ENCODE results near the gene CYP11A1.

The CYP11A1 gene

DNA sequence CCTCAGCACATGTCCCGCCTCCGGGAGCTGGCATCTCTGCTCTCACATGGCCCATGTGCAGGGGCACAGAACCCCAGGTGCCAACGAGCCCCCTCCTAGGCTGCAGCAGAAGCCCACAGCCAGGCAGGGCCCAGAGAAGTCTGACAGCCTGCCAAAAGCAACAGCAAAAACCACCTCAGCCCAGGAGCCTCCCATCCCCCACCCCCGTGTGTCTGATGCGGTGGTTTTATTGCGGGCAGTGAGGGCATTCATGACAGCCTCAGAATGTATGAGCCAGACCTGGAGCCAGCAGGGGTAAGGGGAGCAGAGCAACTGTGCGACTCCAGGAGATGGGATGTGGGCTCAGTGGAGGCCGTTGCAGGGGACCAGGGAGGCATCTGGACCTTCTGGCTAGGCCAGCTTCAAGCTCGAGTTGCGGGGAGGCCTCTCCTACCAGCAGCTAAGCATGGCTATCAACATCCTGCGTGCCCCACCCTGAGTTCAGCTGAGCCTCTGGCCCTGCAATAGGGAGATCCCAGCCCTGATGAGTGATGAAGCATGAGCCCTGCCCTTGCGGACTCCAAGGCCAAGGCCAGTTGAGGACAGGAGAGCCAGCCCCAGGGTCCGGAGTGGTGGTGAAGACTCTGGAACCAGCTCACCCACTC is 52.5 kb downstream of the CYP11A1 start:
- Histone ChIP-seq H3K4me3 (ENCODE audit: insufficient read depth, low read depth, low read length, poor library complexity, severe bottlenecking) (no peak overlapping the region), H3K9me3 (ENCODE audit: control insufficient read depth, low read length) (no peaks in the 10 kb centered on the region), H3K27ac (ENCODE audit: insufficient read depth, low read length, poor library complexity, severe bottlenecking) (no peak overlapping the region), H3K4me1 (ENCODE audit: control insufficient read depth, insufficient read depth, low read length, poor library complexity, severe bottlenecking) (peaks cover 4% of the 10 kb centered on the region), H3K27me3 (replicated peaks; ENCODE audit: control insufficient read depth, insufficient read depth, low read length, poor library complexity, severe bottlenecking) (no peaks in the 10 kb centered on the region), H3K36me3 (ENCODE audit: control insufficient read depth, insufficient read depth, low read length) (no peaks in the 10 kb centered on the region)
- DNase-seq = no peak

DNA sequence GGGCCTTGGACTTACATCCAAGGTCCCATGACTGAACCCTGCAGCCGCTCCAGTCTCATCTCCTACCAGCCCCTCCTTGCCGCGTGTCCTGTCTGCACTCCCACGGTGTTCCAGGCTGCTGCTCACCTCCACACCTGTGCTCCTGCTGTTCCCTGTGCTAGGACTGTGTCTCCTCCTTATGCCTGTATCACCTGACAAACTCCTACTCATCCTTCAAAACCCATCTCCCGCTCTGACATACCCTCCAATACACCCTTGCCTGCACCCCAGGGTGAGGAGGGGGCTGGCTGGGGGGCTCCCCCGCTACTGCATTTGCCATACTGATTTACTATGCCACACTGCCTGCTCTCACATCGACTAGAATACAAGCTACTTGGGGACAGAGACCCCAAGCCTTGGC is 53.6 kb downstream of the CYP11A1 start:
- Histone ChIP-seq H3K4me3 (ENCODE audit: insufficient read depth, low read depth, low read length, poor library complexity, severe bottlenecking) (no peak overlapping the region), H3K9me3 (ENCODE audit: control insufficient read depth, low read length) (no peaks in the 10 kb centered on the region), H3K4me1 (ENCODE audit: control insufficient read depth, insufficient read depth, low read length, poor library complexity, severe bottlenecking) (peaks cover 4% of the 10 kb centered on the region), H3K36me3 (ENCODE audit: control insufficient read depth, insufficient read depth, low read length) (no peaks in the 10 kb centered on the region), H3K27ac (ENCODE audit: insufficient read depth, low read length, poor library complexity, severe bottlenecking) (no peak overlapping the region), H3K27me3 (replicated peaks; ENCODE audit: control insufficient read depth, insufficient read depth, low read length, poor library complexity, severe bottlenecking) (no peaks in the 10 kb centered on the region)
- no peak for DNase-seq

- Histone ChIP-seq H3K9me3 (ENCODE audit: control insufficient read depth, low read length) (no peaks in the 10 kb centered on the region), H3K27ac (ENCODE audit: insufficient read depth, low read length, poor library complexity, severe bottlenecking) (no peak overlapping the region), H3K4me1 (ENCODE audit: control insufficient read depth, insufficient read depth, low read length, poor library complexity, severe bottlenecking) (peaks cover 4% of the 10 kb centered on the region), H3K4me3 (ENCODE audit: insufficient read depth, low read depth, low read length, poor library complexity, severe bottlenecking) (no peak overlapping the region), H3K36me3 (ENCODE audit: control insufficient read depth, insufficient read depth, low read length) (no peaks in the 10 kb centered on the region), H3K27me3 (replicated peaks; ENCODE audit: control insufficient read depth, insufficient read depth, low read length, poor library complexity, severe bottlenecking) (no peaks in the 10 kb centered on the region)
- no peak for DNase-seq
These were observed 54.9 kb downstream of the CYP11A1 start for GRCh38 chr15:74312445-74313007.

DNA sequence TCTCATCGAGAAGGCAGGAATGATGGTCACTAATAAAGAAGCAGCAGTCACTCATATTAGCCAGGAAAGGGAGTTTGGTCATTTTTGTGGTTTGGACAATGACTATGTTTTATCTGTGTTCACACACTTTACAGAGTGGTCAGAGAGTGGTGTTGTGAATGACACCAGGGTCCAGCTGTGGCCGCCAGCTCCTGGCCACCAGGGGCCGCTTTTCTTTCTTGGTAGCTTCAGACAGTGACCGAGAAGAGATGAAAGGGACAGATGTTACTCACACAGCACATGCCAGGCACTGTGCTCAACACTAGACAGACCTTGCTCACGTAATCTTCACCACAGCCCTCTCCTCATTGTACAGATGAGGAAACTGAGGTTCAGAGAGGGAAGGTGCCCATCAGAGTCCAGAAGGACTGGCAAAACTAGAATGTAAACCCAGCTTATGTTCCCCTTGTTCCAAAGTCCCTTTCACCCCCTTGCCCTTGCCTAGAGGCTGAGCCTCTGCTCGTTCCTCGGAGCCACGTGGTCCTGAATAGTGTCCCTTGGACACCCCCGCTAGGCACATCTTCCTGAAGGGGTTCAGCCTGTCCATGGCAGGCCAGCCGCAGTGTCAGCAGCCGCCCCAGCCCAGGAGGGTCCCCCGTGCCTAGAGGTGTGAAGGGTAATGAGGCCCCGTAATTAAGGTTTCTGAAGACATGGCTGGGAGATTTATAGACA is 55.6 kb downstream of the CYP11A1 start:
- no peak for DNase-seq
- H3K4me3 ChIP-seq (ENCODE audit: insufficient read depth, low read depth, low read length, poor library complexity, severe bottlenecking) = no peak overlapping the region
- peaks cover 4% of the 10 kb centered on the region for H3K4me1 ChIP-seq (ENCODE audit: control insufficient read depth, insufficient read depth, low read length, poor library complexity, severe bottlenecking)
- no peaks in the 10 kb centered on the region for H3K36me3 ChIP-seq (ENCODE audit: control insufficient read depth, insufficient read depth, low read length)
- H3K27me3 ChIP-seq (replicated peaks; ENCODE audit: control insufficient read depth, insufficient read depth, low read length, poor library complexity, severe bottlenecking) = no peaks in the 10 kb centered on the region
- no peak overlapping the region for H3K27ac ChIP-seq (ENCODE audit: insufficient read depth, low read length, poor library complexity, severe bottlenecking)
- H3K9me3 ChIP-seq (ENCODE audit: control insufficient read depth, low read length) = no peaks in the 10 kb centered on the region

- H3K27ac ChIP-seq (ENCODE audit: insufficient read depth, low read length, poor library complexity, severe bottlenecking) = no peak overlapping the region
- no peaks in the 10 kb centered on the region for H3K4me1 ChIP-seq (ENCODE audit: control insufficient read depth, insufficient read depth, low read length, poor library complexity, severe bottlenecking)
- H3K27me3 ChIP-seq (replicated peaks; ENCODE audit: control insufficient read depth, insufficient read depth, low read length, poor library complexity, severe bottlenecking) = peaks cover 3% of the 10 kb centered on the region
- no peaks in the 10 kb centered on the region for H3K9me3 ChIP-seq (ENCODE audit: control insufficient read depth, low read length)
- no peak for DNase-seq
- no peaks in the 10 kb centered on the region for H3K36me3 ChIP-seq (ENCODE audit: control insufficient read depth, insufficient read depth, low read length)
- no peak overlapping the region for H3K4me3 ChIP-seq (ENCODE audit: insufficient read depth, low read depth, low read length, poor library complexity, severe bottlenecking)
These were observed 59.3 kb downstream of the CYP11A1 start for GRCh38 chr15:74307827-74308811.

- Histone ChIP-seq H3K9me3 (ENCODE audit: control insufficient read depth, low read length) (no peaks in the 10 kb centered on the region), H3K27ac (ENCODE audit: insufficient read depth, low read length, poor library complexity, severe bottlenecking) (no peak overlapping the region), H3K4me1 (ENCODE audit: control insufficient read depth, insufficient read depth, low read length, poor library complexity, severe bottlenecking) (no peaks in the 10 kb centered on the region), H3K27me3 (replicated peaks; ENCODE audit: control insufficient read depth, insufficient read depth, low read length, poor library complexity, severe bottlenecking) (peaks cover 4% of the 10 kb centered on the region), H3K36me3 (ENCODE audit: control insufficient read depth, insufficient read depth, low read length) (no peaks in the 10 kb centered on the region), H3K4me3 (ENCODE audit: insufficient read depth, low read depth, low read length, poor library complexity, severe bottlenecking) (no peak overlapping the region)
- DNase-seq = no peak
These were observed 60.6 kb downstream of the CYP11A1 start for GRCh38 chr15:74306781-74307217.

DNA sequence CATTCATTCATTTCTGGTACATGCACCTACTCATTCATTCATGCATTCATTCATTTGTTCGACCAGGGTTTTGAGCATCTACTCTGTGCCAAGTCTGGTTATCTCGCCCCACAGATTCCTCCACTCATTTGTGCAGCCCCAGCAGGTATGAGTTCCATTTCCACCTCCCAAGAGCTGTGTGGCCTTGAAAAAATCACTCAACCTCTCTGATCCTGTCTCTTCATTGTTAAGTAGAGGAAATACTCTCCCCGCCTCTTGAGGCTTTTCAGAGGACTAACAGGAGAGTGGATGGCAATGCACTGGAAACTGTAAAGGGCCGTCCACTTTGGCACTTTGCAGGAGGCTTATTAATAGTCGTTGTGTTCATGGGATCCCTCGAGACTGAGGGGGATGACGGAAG is 61.8 kb downstream of the CYP11A1 start:
- Histone ChIP-seq H3K9me3 (ENCODE audit: control insufficient read depth, low read length) (no peaks in the 10 kb centered on the region), H3K27me3 (replicated peaks; ENCODE audit: control insufficient read depth, insufficient read depth, low read length, poor library complexity, severe bottlenecking) (peaks cover 4% of the 10 kb centered on the region), H3K27ac (ENCODE audit: insufficient read depth, low read length, poor library complexity, severe bottlenecking) (no peak overlapping the region), H3K36me3 (ENCODE audit: control insufficient read depth, insufficient read depth, low read length) (no peaks in the 10 kb centered on the region), H3K4me1 (ENCODE audit: control insufficient read depth, insufficient read depth, low read length, poor library complexity, severe bottlenecking) (no peaks in the 10 kb centered on the region), H3K4me3 (ENCODE audit: insufficient read depth, low read depth, low read length, poor library complexity, severe bottlenecking) (no peak overlapping the region)
- DNase-seq = no peak

GRCh38 chr15:74304431-74304830 is 63.0 kb downstream of the CYP11A1 start:
- no peak for DNase-seq
- H3K9me3 ChIP-seq (ENCODE audit: control insufficient read depth, low read length) = no peaks in the 10 kb centered on the region
- no peaks in the 10 kb centered on the region for H3K36me3 ChIP-seq (ENCODE audit: control insufficient read depth, insufficient read depth, low read length)
- H3K27ac ChIP-seq (ENCODE audit: insufficient read depth, low read length, poor library complexity, severe bottlenecking) = no peak overlapping the region
- H3K4me1 ChIP-seq (ENCODE audit: control insufficient read depth, insufficient read depth, low read length, poor library complexity, severe bottlenecking) = no peaks in the 10 kb centered on the region
- no peak overlapping the region for H3K4me3 ChIP-seq (ENCODE audit: insufficient read depth, low read depth, low read length, poor library complexity, severe bottlenecking)
- peaks cover 4% of the 10 kb centered on the region for H3K27me3 ChIP-seq (replicated peaks; ENCODE audit: control insufficient read depth, insufficient read depth, low read length, poor library complexity, severe bottlenecking)

GRCh38 chr15:74303741-74304309 is 63.6 kb downstream of the CYP11A1 start:
- no peak for DNase-seq
- H3K36me3 ChIP-seq (ENCODE audit: control insufficient read depth, insufficient read depth, low read length) = no peaks in the 10 kb centered on the region
- H3K27me3 ChIP-seq (replicated peaks; ENCODE audit: control insufficient read depth, insufficient read depth, low read length, poor library complexity, severe bottlenecking) = peaks cover 4% of the 10 kb centered on the region
- no peak overlapping the region for H3K27ac ChIP-seq (ENCODE audit: insufficient read depth, low read length, poor library complexity, severe bottlenecking)
- H3K4me1 ChIP-seq (ENCODE audit: control insufficient read depth, insufficient read depth, low read length, poor library complexity, severe bottlenecking) = no peaks in the 10 kb centered on the region
- no peaks in the 10 kb centered on the region for H3K9me3 ChIP-seq (ENCODE audit: control insufficient read depth, low read length)
- H3K4me3 ChIP-seq (ENCODE audit: insufficient read depth, low read depth, low read length, poor library complexity, severe bottlenecking) = no peak overlapping the region
